SK-N-SH (cell line): ENCODE data around the gene P2RX1. TPM values are rescaled to one million over a fixed set of nuclear protein-coding genes. Genes with fewer than 3 reads are reported as not detected.

Experiments used
- CTCF ChIA-PET: fragments of 300-600, 350-600 bp; formaldehyde crosslinking; extraction: SDS; loops from one replicate; lab custom pipeline; 2021; lab: Yijun Ruan, JAX
- POLR2A ChIA-PET: fragments of 350-600 bp; sonication (Branson Sonifier 250); formaldehyde crosslinking; extraction: SDS; loops from one replicate; lab custom pipeline; 2020; ENCODE audit warnings: antibody characterized with exemption, inconsistent platforms; lab: Yijun Ruan, JAX
- DNase-seq: peaks from one replicate; pipeline ENCODE4 v3.0.0; 2012
- H2AFZ ChIP-seq: fragments of 200-600 bp; sonication (generic); 2 replicates; pipeline ENCODE4 v1.8.1; 2016; ENCODE audit warnings: antibody characterized with exemption, mild to moderate bottlenecking, low read depth
- H3F3A ChIP-seq: fragments of 200-600 bp; sonication (generic); replicated peaks from 2 replicates; pipeline ENCODE3; 2016; ENCODE audit warnings: antibody characterized with exemption, mild to moderate bottlenecking; ENCODE audit not compliant: insufficient read depth
- H3K27ac ChIP-seq, 2 experiments: fragments of 200-500 bp in 1 of 2; fragments of 200-600 bp in 1 of 2; sonication (Bioruptor generic) in 1 of 2; sonication (generic), shearing (Covaris generic) in 1 of 2; 2 replicates each; pipeline versions ENCODE4 v1.5.1 to v1.6.1; 2014 to 2016; ENCODE audit warnings: low read depth in 2 of 2, inconsistent platforms in 1 of 2, low read length in 1 of 2, mild to moderate bottlenecking in 1 of 2, mixed read lengths in 1 of 2
- H3K27me3 ChIP-seq: fragments of 200-600 bp; sonication (generic), shearing (Covaris generic); 2 replicates; pipeline ENCODE4 v1.6.1; 2016; ENCODE audit warnings: mixed run types; ENCODE audit not compliant: insufficient read depth
- H3K36me3 ChIP-seq, 2 experiments: fragments of 200-500 bp in 1 of 2; fragments of 200-600 bp in 1 of 2; sonication (Bioruptor generic) in 1 of 2; sonication (generic) in 1 of 2; replicated peaks in 1 of 2; 2 replicates each; pipeline versions ENCODE3 to v1.5.1; 2014 to 2016; ENCODE audit warnings: low read length in 1 of 2, mild to moderate bottlenecking in 1 of 2; ENCODE audit not compliant: insufficient read depth in 2 of 2, control insufficient read depth in 1 of 2
- H3K4me1 ChIP-seq, 2 experiments: fragments of 200-500 bp in 1 of 2; fragments of 200-600 bp in 1 of 2; sonication (Bioruptor generic) in 1 of 2; sonication (generic), shearing (Covaris generic) in 1 of 2; 2 replicates each; pipeline versions ENCODE4 v1.5.1 to v1.6.1; 2014 to 2016; ENCODE audit warnings: low read depth in 1 of 2, low read length in 1 of 2, mixed run types in 1 of 2; ENCODE audit not compliant: insufficient read depth in 2 of 2, control insufficient read depth in 1 of 2
- H3K4me2 ChIP-seq: fragments of 200-600 bp; sonication (generic), shearing (Covaris generic); 2 replicates; pipeline ENCODE4 v1.6.1; 2017; ENCODE audit warnings: mixed run types
- H3K4me3 ChIP-seq, 2 experiments: fragments of 200-500 bp in 1 of 2; fragments of 200-600 bp in 1 of 2; sonication (Bioruptor generic) in 1 of 2; sonication (generic), shearing (Covaris generic) in 1 of 2; 2 replicates each; pipeline versions ENCODE4 v1.5.1 to v1.8.1; 2014 to 2016; ENCODE audit warnings: low read depth in 2 of 2, inconsistent platforms in 1 of 2, low read length in 1 of 2, mild to moderate bottlenecking in 1 of 2, mixed read lengths in 1 of 2, moderate library complexity in 1 of 2
- H3K79me2 ChIP-seq: fragments of 200-600 bp; sonication (generic); 2 replicates; pipeline ENCODE4 v1.8.1; 2017; ENCODE audit warnings: mild to moderate bottlenecking; ENCODE audit not compliant: insufficient read depth
- H3K9ac ChIP-seq: fragments of 200-600 bp; sonication (generic); 2 replicates; pipeline ENCODE4 v1.6.1; 2017; ENCODE audit warnings: mixed run types
- H3K9me2 ChIP-seq: fragments of 200-600 bp; sonication (generic); 2 replicates; pipeline ENCODE4 v1.6.1; 2017; ENCODE audit warnings: mixed run types
- H3K9me3 ChIP-seq: fragments of 200-600 bp; sonication (generic); 2 replicates; pipeline ENCODE4 v1.6.1; 2017; ENCODE audit warnings: mixed run types, mild to moderate bottlenecking, moderate library complexity
- H4K20me1 ChIP-seq: fragments of 200-600 bp; sonication (generic); 2 replicates; pipeline ENCODE4 v1.6.1; 2017; ENCODE audit warnings: mild to moderate bottlenecking, mixed run types; ENCODE audit not compliant: insufficient read depth
- CHD2 ChIP-seq: fragments of 150-350 bp; IDR thresholded peaks from 2 replicates; pipeline ENCODE4 v1.6.1; 2018; ENCODE audit warnings: low read length; ENCODE audit not compliant: partially characterized antibody
- ELF1 ChIP-seq: IDR thresholded peaks from 2 replicates; pipeline ENCODE4 v1.4.0; 2012
- FOXJ3 ChIP-seq: sonication (generic); formaldehyde crosslinking; IDR thresholded peaks from 2 replicates; pipeline ENCODE4 v1.5.1; 2020; ENCODE audit warnings: mild to moderate bottlenecking, missing genetic modification reagents
- GABPA ChIP-seq: IDR thresholded peaks from 2 replicates; pipeline ENCODE4 v1.4.0; 2012; ENCODE audit warnings: low read depth, mild to moderate bottlenecking
- GATA2 ChIP-seq: sonication (generic); formaldehyde crosslinking; IDR thresholded peaks from 2 replicates; pipeline ENCODE4 v1.5.0; 2020; ENCODE audit warnings: mild to moderate bottlenecking, missing genetic modification reagents
- NFIC ChIP-seq: IDR thresholded peaks from 2 replicates; pipeline ENCODE4 v1.4.0; 2012; ENCODE audit warnings: borderline replicate concordance
- POLR2AphosphoS5 ChIP-seq: IDR thresholded peaks from 2 replicates; pipeline ENCODE4 v1.6.1; 2012; ENCODE audit warnings: low read depth, low read length
- RAD21 ChIP-seq: IDR thresholded peaks from 2 replicates; pipeline ENCODE4 v1.6.1; 2012; ENCODE audit warnings: mild to moderate bottlenecking, low read length
- RFX5 ChIP-seq: IDR thresholded peaks from 2 replicates; pipeline ENCODE4 v1.6.1; 2012; ENCODE audit warnings: mild to moderate bottlenecking, improper control_type of control experiment, low read length
- SIN3A ChIP-seq: IDR thresholded peaks from 2 replicates; pipeline ENCODE4 v1.6.1; 2012; ENCODE audit warnings: low read depth, mild to moderate bottlenecking, low read length, moderate library complexity, borderline replicate concordance
- TEAD4 ChIP-seq: IDR thresholded peaks from 2 replicates; pipeline ENCODE4 v1.4.0; 2012; ENCODE audit warnings: mild to moderate bottlenecking, borderline replicate concordance; ENCODE audit not compliant: insufficient read depth
- WGBS: methylation state at CpG from one replicate; pipeline ENCODE4 v1.1.6; 2017; ENCODE audit warnings: low lambda C conversion rate; 5-methylcytosine and 5-hydroxymethylcytosine counted together
- polyA plus RNA-seq, 3 experiments: library from polyadenylated mRNA; depleted of rRNA; stranded (reverse); fragments of >200 nt; gene quantifications; 2 replicates each; pipeline ENCODE4 v1.2.3, GENCODE V29; 2012
- TF ChIP-seq, protein P1 (sequence below): IDR thresholded peaks from 2 replicates; pipeline ENCODE4; 2012
- TF ChIP-seq, protein P2 (sequence below): fragments of 150-350 bp; IDR thresholded peaks from 2 replicates; pipeline ENCODE4 v1.6.1; 2017; ENCODE audit warnings: antibody characterized with exemption, low read length, low read depth, borderline replicate concordance

The P2RX1 gene
- polyA plus RNA-seq, 1 of the 3 experiments (the other 2 are of a cell fraction) = not detected

DNA sequence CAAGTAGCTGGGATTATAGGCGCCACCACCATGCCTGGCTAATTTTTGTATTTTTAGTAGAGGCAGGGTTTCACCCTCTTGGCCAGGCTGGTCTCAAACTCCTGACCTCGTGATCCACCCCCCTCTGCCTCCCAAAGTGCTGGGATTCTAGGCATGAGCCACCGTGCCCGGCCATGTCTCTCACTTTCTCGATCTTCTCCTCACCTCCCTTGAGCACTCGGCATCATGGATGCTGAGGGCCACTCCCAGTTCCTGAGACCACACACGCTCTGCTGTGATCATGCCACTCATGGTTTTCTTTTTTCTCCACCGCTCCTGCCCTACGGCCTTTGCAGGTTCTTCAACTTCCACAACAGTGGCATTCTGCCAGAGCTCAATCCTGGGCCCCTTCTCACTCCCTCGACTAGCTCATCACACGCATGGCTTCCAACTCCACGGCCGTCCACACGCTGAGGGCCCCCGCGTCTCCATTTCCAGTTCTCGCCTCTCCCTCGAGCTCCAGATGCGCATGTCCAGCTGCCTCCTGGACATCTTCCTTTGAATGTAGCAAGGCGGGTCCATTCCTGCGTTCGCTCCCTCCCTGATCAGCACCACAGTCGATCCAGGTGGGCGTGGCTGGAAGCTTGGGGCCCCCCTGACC lies 64.7 kb downstream of the P2RX1 start:
- no peaks in the 10 kb centered on the region for H3K4me1 ChIP-seq
- no peak overlapping the region for H3K4me2 ChIP-seq
- TF ChIP-seq NFIC (no peak), CHD2 (no peak)
- H3K4me3 ChIP-seq = no peak overlapping the region
- H3F3A ChIP-seq = no peaks in the 10 kb centered on the region
- no peaks in the 10 kb centered on the region for H3K9me2 ChIP-seq
- CTCF ChIA-PET = interaction anchor here (0.6 to 9.7 kb wide), 4 partner anchors 11 to 1007 kb away, joined by 3 to 74 read pairs (median 4); no protein-coding TSS in a partner anchor
- H3K36me3 ChIP-seq = no peaks in the 10 kb centered on the region
- H2AFZ ChIP-seq = no peak overlapping the region
- DNase-seq = no peak
- no peaks in the 10 kb centered on the region for H3K9me3 ChIP-seq
- no peaks in the 10 kb centered on the region for H4K20me1 ChIP-seq
- WGBS = 83% methylated on average over 24 of the region's 24 CpGs
- H3K79me2 ChIP-seq = no peaks in the 10 kb centered on the region
- POLR2A ChIA-PET = no interaction called here
- no peaks in the 10 kb centered on the region for H3K27me3 ChIP-seq
- H3K27ac ChIP-seq = no peak overlapping the region
- H3K9ac ChIP-seq = no peak overlapping the region

DNA sequence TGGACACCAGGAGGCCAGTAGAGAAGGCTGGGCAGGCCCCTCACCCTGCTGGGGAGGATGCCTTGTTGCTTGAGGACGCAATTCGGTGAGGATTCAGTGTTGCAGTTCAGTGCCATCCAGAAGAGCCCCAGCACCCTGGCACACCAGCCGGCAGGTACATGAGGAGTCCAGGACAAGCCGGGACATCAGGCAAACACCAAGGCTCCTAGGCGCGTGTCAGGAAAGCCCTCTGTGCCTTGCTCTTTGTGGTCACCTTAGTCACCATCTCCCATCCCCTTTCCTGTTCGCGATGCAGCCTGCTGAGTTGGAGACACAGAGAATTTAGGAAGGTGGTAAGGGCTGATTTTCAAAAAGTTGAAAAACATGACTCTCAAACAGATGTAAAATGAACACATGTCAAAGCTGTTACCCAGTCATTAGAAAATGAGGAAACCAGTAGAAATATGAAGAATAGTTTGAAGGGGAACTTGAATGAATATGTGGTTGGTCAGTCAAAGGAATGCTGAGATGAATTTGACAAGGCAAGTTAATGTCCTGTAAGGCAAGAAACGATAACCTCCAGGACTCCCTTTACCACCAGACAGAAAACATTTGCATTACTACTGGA lies 67.9 kb downstream of the P2RX1 start:
- H2AFZ ChIP-seq = no peak overlapping the region
- H3K4me1 ChIP-seq = peaks cover 3 to 9% of the 10 kb centered on the region in 2 experiments; a peak in 3 of 4 replicates
- no peak for DNase-seq
- no peak overlapping the region for H3K27ac ChIP-seq
- POLR2A ChIA-PET = no interaction called here
- H3K36me3 ChIP-seq = peaks cover 4% of the 10 kb centered on the region in 2 experiments
- CTCF ChIA-PET = interaction anchor here (1.3 to 9.7 kb wide), 4 partner anchors 9 to 111 kb away, joined by 5 to 74 read pairs (median 27); no protein-coding TSS in a partner anchor
- no peaks in the 10 kb centered on the region for H3F3A ChIP-seq
- H4K20me1 ChIP-seq = peaks cover 16% of the 10 kb centered on the region
- H3K9ac ChIP-seq = no peak overlapping the region
- no peaks in the 10 kb centered on the region for H3K9me2 ChIP-seq
- no peak overlapping the region for H3K4me2 ChIP-seq
- no peaks in the 10 kb centered on the region for H3K9me3 ChIP-seq
- TF ChIP-seq ELF1 (no peak), FOXJ3 (CRISPR knock-in tag) (no peak)
- TF ChIP-seq, all 33 proteins: peak for 0
- H3K79me2 ChIP-seq = peaks cover 26% of the 10 kb centered on the region
- WGBS = 94% methylated on average over 9 of the region's 9 CpGs
- no peaks in the 10 kb centered on the region for H3K27me3 ChIP-seq
- no peak overlapping the region for H3K4me3 ChIP-seq

DNA sequence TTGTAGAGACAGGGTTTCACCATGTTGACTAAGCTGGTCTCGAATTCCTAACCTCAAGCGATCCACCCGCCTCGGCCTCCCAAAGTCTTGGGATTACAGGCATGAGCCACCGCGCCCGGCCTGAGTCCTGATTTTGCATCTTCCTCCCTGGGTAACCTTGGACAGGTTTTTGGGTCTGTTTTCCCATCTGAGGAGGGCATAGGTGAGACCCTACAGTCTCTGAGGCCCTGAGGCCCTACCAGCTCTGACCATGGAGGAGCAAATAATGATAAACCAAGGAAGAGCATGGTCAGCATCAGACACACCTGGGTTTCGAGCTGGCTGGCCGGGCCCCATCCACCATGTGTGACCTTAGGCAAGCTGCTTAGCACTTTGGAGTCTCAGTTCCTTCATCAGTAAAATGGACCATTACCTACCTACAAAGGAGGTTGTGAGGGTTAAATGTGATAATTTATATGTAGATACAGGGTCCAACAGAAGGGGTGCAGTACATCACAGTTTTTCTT lies 69.0 kb downstream of the P2RX1 start:
- Histone ChIP-seq H3K9me3 (no peaks in the 10 kb centered on the region), H3K79me2 (peaks cover 37% of the 10 kb centered on the region), H3K9ac (no peak overlapping the region), H3K27me3 (no peaks in the 10 kb centered on the region), H3F3A (no peaks in the 10 kb centered on the region), H3K27ac (no peak overlapping the region), H3K9me2 (no peaks in the 10 kb centered on the region), H3K4me1 (peaks cover 3 to 9% of the 10 kb centered on the region in 2 experiments; a peak in 3 of 4 replicates), H3K4me2 (no peak overlapping the region), H4K20me1 (peaks cover 26% of the 10 kb centered on the region), H2AFZ (no peak overlapping the region), H3K36me3 (peaks cover 7 to 13% of the 10 kb centered on the region in 2 experiments), H3K4me3 (no peak overlapping the region)
- no peak for DNase-seq
- CTCF ChIA-PET = interaction anchor here (0.8 to 9.7 kb wide), 11 partner anchors 10 to 109 kb away, joined by 3 to 74 read pairs (median 8); partner anchors contain the start of gene CAMKK1
- 88% methylated on average over 9 of the region's 9 CpGs for WGBS
- POLR2A ChIA-PET = no interaction called here
- no peak for TF ChIP-seq NFIC
- no peak for TF ChIP-seq RAD21
- TF ChIP-seq RFX5 = no peak
- TF ChIP-seq TEAD4 = no peak
- no peak for TF ChIP-seq GABPA
- no peak for TF ChIP-seq POLR2AphosphoS5
- TF ChIP-seq, protein P1, sequence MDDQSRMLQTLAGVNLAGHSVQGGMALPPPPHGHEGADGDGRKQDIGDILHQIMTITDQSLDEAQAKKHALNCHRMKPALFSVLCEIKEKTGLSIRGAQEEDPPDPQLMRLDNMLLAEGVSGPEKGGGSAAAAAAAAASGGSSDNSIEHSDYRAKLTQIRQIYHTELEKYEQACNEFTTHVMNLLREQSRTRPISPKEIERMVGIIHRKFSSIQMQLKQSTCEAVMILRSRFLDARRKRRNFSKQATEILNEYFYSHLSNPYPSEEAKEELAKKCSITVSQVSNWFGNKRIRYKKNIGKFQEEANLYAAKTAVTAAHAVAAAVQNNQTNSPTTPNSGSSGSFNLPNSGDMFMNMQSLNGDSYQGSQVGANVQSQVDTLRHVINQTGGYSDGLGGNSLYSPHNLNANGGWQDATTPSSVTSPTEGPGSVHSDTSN = no peak
- TF ChIP-seq GATA2 = no peak
- no peak for TF ChIP-seq SIN3A
- TF ChIP-seq, protein P2, sequence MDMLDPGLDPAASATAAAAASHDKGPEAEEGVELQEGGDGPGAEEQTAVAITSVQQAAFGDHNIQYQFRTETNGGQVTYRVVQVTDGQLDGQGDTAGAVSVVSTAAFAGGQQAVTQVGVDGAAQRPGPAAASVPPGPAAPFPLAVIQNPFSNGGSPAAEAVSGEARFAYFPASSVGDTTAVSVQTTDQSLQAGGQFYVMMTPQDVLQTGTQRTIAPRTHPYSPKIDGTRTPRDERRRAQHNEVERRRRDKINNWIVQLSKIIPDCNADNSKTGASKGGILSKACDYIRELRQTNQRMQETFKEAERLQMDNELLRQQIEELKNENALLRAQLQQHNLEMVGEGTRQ = no peak
